SK-N-SH (cell line): ENCODE results near the gene DOCK10. TPM values are rescaled to one million over a fixed set of nuclear protein-coding genes. Genes with fewer than 3 reads are reported as not detected.

Experiments used
- CTCF ChIA-PET: fragments of 300-600, 350-600 bp; formaldehyde crosslinking; extraction: SDS; loops from one replicate; lab custom pipeline; 2021; lab: Yijun Ruan, JAX
- POLR2A ChIA-PET: fragments of 350-600 bp; sonication (Branson Sonifier 250); formaldehyde crosslinking; extraction: SDS; loops from one replicate; lab custom pipeline; 2020; ENCODE audit warnings: antibody characterized with exemption, inconsistent platforms; lab: Yijun Ruan, JAX
- DNase-seq: peaks from one replicate; pipeline ENCODE4 v3.0.0; 2012
- H2AFZ ChIP-seq: fragments of 200-600 bp; sonication (generic); 2 replicates; pipeline ENCODE4 v1.8.1; 2016; ENCODE audit warnings: antibody characterized with exemption, mild to moderate bottlenecking, low read depth
- H3F3A ChIP-seq: fragments of 200-600 bp; sonication (generic); replicated peaks from 2 replicates; pipeline ENCODE3; 2016; ENCODE audit warnings: antibody characterized with exemption, mild to moderate bottlenecking; ENCODE audit not compliant: insufficient read depth
- H3K27ac ChIP-seq, 2 experiments: fragments of 200-500 bp in 1 of 2; fragments of 200-600 bp in 1 of 2; sonication (Bioruptor generic) in 1 of 2; sonication (generic), shearing (Covaris generic) in 1 of 2; 2 replicates each; pipeline versions ENCODE4 v1.5.1 to v1.6.1; 2014 to 2016; ENCODE audit warnings: low read depth in 2 of 2, inconsistent platforms in 1 of 2, low read length in 1 of 2, mild to moderate bottlenecking in 1 of 2, mixed read lengths in 1 of 2
- H3K27me3 ChIP-seq: fragments of 200-600 bp; sonication (generic), shearing (Covaris generic); 2 replicates; pipeline ENCODE4 v1.6.1; 2016; ENCODE audit warnings: mixed run types; ENCODE audit not compliant: insufficient read depth
- H3K36me3 ChIP-seq, 2 experiments: fragments of 200-500 bp in 1 of 2; fragments of 200-600 bp in 1 of 2; sonication (Bioruptor generic) in 1 of 2; sonication (generic) in 1 of 2; replicated peaks in 1 of 2; 2 replicates each; pipeline versions ENCODE3 to v1.5.1; 2014 to 2016; ENCODE audit warnings: low read length in 1 of 2, mild to moderate bottlenecking in 1 of 2; ENCODE audit not compliant: insufficient read depth in 2 of 2, control insufficient read depth in 1 of 2
- H3K4me1 ChIP-seq, 2 experiments: fragments of 200-500 bp in 1 of 2; fragments of 200-600 bp in 1 of 2; sonication (Bioruptor generic) in 1 of 2; sonication (generic), shearing (Covaris generic) in 1 of 2; 2 replicates each; pipeline versions ENCODE4 v1.5.1 to v1.6.1; 2014 to 2016; ENCODE audit warnings: low read depth in 1 of 2, low read length in 1 of 2, mixed run types in 1 of 2; ENCODE audit not compliant: insufficient read depth in 2 of 2, control insufficient read depth in 1 of 2
- H3K4me2 ChIP-seq: fragments of 200-600 bp; sonication (generic), shearing (Covaris generic); 2 replicates; pipeline ENCODE4 v1.6.1; 2017; ENCODE audit warnings: mixed run types
- H3K4me3 ChIP-seq, 2 experiments: fragments of 200-500 bp in 1 of 2; fragments of 200-600 bp in 1 of 2; sonication (Bioruptor generic) in 1 of 2; sonication (generic), shearing (Covaris generic) in 1 of 2; 2 replicates each; pipeline versions ENCODE4 v1.5.1 to v1.8.1; 2014 to 2016; ENCODE audit warnings: low read depth in 2 of 2, inconsistent platforms in 1 of 2, low read length in 1 of 2, mild to moderate bottlenecking in 1 of 2, mixed read lengths in 1 of 2, moderate library complexity in 1 of 2
- H3K79me2 ChIP-seq: fragments of 200-600 bp; sonication (generic); 2 replicates; pipeline ENCODE4 v1.8.1; 2017; ENCODE audit warnings: mild to moderate bottlenecking; ENCODE audit not compliant: insufficient read depth
- H3K9ac ChIP-seq: fragments of 200-600 bp; sonication (generic); 2 replicates; pipeline ENCODE4 v1.6.1; 2017; ENCODE audit warnings: mixed run types
- H3K9me2 ChIP-seq: fragments of 200-600 bp; sonication (generic); 2 replicates; pipeline ENCODE4 v1.6.1; 2017; ENCODE audit warnings: mixed run types
- H3K9me3 ChIP-seq: fragments of 200-600 bp; sonication (generic); 2 replicates; pipeline ENCODE4 v1.6.1; 2017; ENCODE audit warnings: mixed run types, mild to moderate bottlenecking, moderate library complexity
- H4K20me1 ChIP-seq: fragments of 200-600 bp; sonication (generic); 2 replicates; pipeline ENCODE4 v1.6.1; 2017; ENCODE audit warnings: mild to moderate bottlenecking, mixed run types; ENCODE audit not compliant: insufficient read depth
- CHD2 ChIP-seq: fragments of 150-350 bp; IDR thresholded peaks from 2 replicates; pipeline ENCODE4 v1.6.1; 2018; ENCODE audit warnings: low read length; ENCODE audit not compliant: partially characterized antibody
- EP300 ChIP-seq, 2 experiments: IDR thresholded peaks; 2 replicates each; pipeline versions ENCODE4 v1.4.0 to v1.6.1; 2012; ENCODE audit warnings: borderline replicate concordance in 1 of 2, low read depth in 1 of 2, low read length in 1 of 2
- EZH2phosphoT487 ChIP-seq: fragments of 200-600 bp; sonication (generic); IDR thresholded peaks from 2 replicates; pipeline ENCODE4 v1.6.1; 2017; ENCODE audit warnings: low read depth, mixed run types, mild to moderate bottlenecking, antibody characterized with exemption, moderate library complexity, borderline replicate concordance
- FOXM1 ChIP-seq: IDR thresholded peaks from 2 replicates; pipeline ENCODE4 v1.4.0; 2012; ENCODE audit warnings: low read depth, mild to moderate bottlenecking
- GABPA ChIP-seq: IDR thresholded peaks from 2 replicates; pipeline ENCODE4 v1.4.0; 2012; ENCODE audit warnings: low read depth, mild to moderate bottlenecking
- GATA2 ChIP-seq: sonication (generic); formaldehyde crosslinking; IDR thresholded peaks from 2 replicates; pipeline ENCODE4 v1.5.0; 2020; ENCODE audit warnings: mild to moderate bottlenecking, missing genetic modification reagents
- JUND ChIP-seq: IDR thresholded peaks from 2 replicates; pipeline ENCODE4 v1.4.0; 2012
- MEF2A ChIP-seq: IDR thresholded peaks from 2 replicates; pipeline ENCODE4 v1.4.0; 2012; ENCODE audit warnings: low read depth, borderline replicate concordance
- POLR2AphosphoS5 ChIP-seq: IDR thresholded peaks from 2 replicates; pipeline ENCODE4 v1.6.1; 2012; ENCODE audit warnings: low read depth, low read length
- RCOR1 ChIP-seq: fragments of 150-350 bp; IDR thresholded peaks from 2 replicates; pipeline ENCODE4 v1.6.1; 2017; ENCODE audit warnings: antibody characterized with exemption, low read length
- REST ChIP-seq: IDR thresholded peaks from 2 replicates; pipeline ENCODE4 v1.6.1; 2012; ENCODE audit warnings: mild to moderate bottlenecking, low read depth, low read length, moderate library complexity
- SIN3A ChIP-seq: IDR thresholded peaks from 2 replicates; pipeline ENCODE4 v1.6.1; 2012; ENCODE audit warnings: low read depth, mild to moderate bottlenecking, low read length, moderate library complexity, borderline replicate concordance
- TCF12 ChIP-seq: IDR thresholded peaks from 2 replicates; pipeline ENCODE4 v1.4.0; 2012
- TEAD4 ChIP-seq: IDR thresholded peaks from 2 replicates; pipeline ENCODE4 v1.4.0; 2012; ENCODE audit warnings: mild to moderate bottlenecking, borderline replicate concordance; ENCODE audit not compliant: insufficient read depth
- USF1 ChIP-seq: IDR thresholded peaks from 2 replicates; pipeline ENCODE4 v1.4.0; 2012; ENCODE audit warnings: low read depth, borderline replicate concordance
- WGBS: methylation state at CpG from one replicate; pipeline ENCODE4 v1.1.6; 2017; ENCODE audit warnings: low lambda C conversion rate; 5-methylcytosine and 5-hydroxymethylcytosine counted together
- polyA plus RNA-seq, 3 experiments: library from polyadenylated mRNA; depleted of rRNA; stranded (reverse); fragments of >200 nt; gene quantifications; 2 replicates each; pipeline ENCODE4 v1.2.3, GENCODE V29; 2012
- TF ChIP-seq, protein P1 (sequence below): fragments of 150-350 bp; IDR thresholded peaks from 2 replicates; pipeline ENCODE4 v1.6.1; 2017; ENCODE audit warnings: antibody characterized with exemption, low read length, low read depth, borderline replicate concordance
- TF ChIP-seq, protein P2 (sequence below): IDR thresholded peaks from 2 replicates; pipeline ENCODE4 v1.4.0; 2012; ENCODE audit warnings: low read depth, borderline replicate concordance

Gene DOCK10
- polyA plus RNA-seq, 1 of the 3 experiments (the other 2 are of a cell fraction): 24.1 TPM

- no peak overlapping the region for H3K4me2 ChIP-seq
- no peaks in the 10 kb centered on the region for H3K4me1 ChIP-seq
- H3K36me3 ChIP-seq: peaks cover 4 to 13% of the 10 kb centered on the region in 2 experiments
- H2AFZ ChIP-seq: no peak overlapping the region
- DNase-seq: no peak
- POLR2A ChIA-PET: no interaction called here
- H3K27me3 ChIP-seq: no peaks in the 10 kb centered on the region
- H3K9ac ChIP-seq: no peak overlapping the region
- no peaks in the 10 kb centered on the region for H3K79me2 ChIP-seq
- CTCF ChIA-PET: interaction anchor here (1.0 kb wide), 1 partner anchor 108 kb away, joined by 3 read pairs; no protein-coding TSS in a partner anchor
- H3K27ac ChIP-seq: no peak overlapping the region
- H3F3A ChIP-seq: no peaks in the 10 kb centered on the region
- no peaks in the 10 kb centered on the region for H3K9me2 ChIP-seq
- no peak overlapping the region for H3K4me3 ChIP-seq
- WGBS: 94% methylated on average over 2 of the region's 2 CpGs
- TF ChIP-seq TCF12: no peak
- H4K20me1 ChIP-seq: no peaks in the 10 kb centered on the region
- H3K9me3 ChIP-seq: no peaks in the 10 kb centered on the region
Observed at GRCh38 chr2:224893848-224894247, 148.4 kb downstream of the DOCK10 start.

- H3K36me3 ChIP-seq: peaks cover 4 to 25% of the 10 kb centered on the region in 2 experiments
- WGBS: 92% methylated on average over 6 of the region's 6 CpGs
- H3K9ac ChIP-seq: no peak overlapping the region
- H4K20me1 ChIP-seq: no peaks in the 10 kb centered on the region
- no peaks in the 10 kb centered on the region for H3K9me3 ChIP-seq
- H3F3A ChIP-seq: peaks cover 2% of the 10 kb centered on the region
- H3K79me2 ChIP-seq: no peaks in the 10 kb centered on the region
- ChIA-PET CTCF (no interaction called here), POLR2A (no interaction called here)
- no peak overlapping the region for H3K27ac ChIP-seq
- TF ChIP-seq FOXM1 (no peak), SIN3A (no peak), TEAD4 (no peak), EZH2phosphoT487 (no peak), CHD2 (no peak), EP300 (IDR thresholded peaks at IDR 0.05; ENCODE audit: borderline replicate concordance in 1 of 2, low read depth in 1 of 2, low read length in 1 of 2) (no peak), USF1 (no peak), POLR2AphosphoS5 (no peak), GATA2 (CRISPR knock-in tag) (no peak), TCF12 (no peak), REST (no peak), JUND (no peak), GABPA (no peak), RCOR1 (no peak), MEF2A (no peak)
- TF ChIP-seq, protein P1, sequence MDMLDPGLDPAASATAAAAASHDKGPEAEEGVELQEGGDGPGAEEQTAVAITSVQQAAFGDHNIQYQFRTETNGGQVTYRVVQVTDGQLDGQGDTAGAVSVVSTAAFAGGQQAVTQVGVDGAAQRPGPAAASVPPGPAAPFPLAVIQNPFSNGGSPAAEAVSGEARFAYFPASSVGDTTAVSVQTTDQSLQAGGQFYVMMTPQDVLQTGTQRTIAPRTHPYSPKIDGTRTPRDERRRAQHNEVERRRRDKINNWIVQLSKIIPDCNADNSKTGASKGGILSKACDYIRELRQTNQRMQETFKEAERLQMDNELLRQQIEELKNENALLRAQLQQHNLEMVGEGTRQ: no peak
- TF ChIP-seq, protein P2, sequence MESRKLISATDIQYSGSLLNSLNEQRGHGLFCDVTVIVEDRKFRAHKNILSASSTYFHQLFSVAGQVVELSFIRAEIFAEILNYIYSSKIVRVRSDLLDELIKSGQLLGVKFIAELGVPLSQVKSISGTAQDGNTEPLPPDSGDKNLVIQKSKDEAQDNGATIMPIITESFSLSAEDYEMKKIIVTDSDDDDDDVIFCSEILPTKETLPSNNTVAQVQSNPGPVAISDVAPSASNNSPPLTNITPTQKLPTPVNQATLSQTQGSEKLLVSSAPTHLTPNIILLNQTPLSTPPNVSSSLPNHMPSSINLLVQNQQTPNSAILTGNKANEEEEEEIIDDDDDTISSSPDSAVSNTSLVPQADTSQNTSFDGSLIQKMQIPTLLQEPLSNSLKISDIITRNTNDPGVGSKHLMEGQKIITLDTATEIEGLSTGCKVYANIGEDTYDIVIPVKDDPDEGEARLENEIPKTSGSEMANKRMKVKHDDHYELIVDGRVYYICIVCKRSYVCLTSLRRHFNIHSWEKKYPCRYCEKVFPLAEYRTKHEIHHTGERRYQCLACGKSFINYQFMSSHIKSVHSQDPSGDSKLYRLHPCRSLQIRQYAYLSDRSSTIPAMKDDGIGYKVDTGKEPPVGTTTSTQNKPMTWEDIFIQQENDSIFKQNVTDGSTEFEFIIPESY: no peak
- no peaks in the 10 kb centered on the region for H3K27me3 ChIP-seq
- H3K9me2 ChIP-seq: no peaks in the 10 kb centered on the region
- H2AFZ ChIP-seq: no peak overlapping the region
- H3K4me3 ChIP-seq: no peak overlapping the region
- DNase-seq: no peak
- no peaks in the 10 kb centered on the region for H3K4me1 ChIP-seq
- H3K4me2 ChIP-seq: no peak overlapping the region
Observed at GRCh38 chr2:224892574-224893204, 149.6 kb downstream of the DOCK10 start.
